ENCODE results near the gene CPNE5.

- no peak for TF ChIP-seq POLR2A (IDR thresholded peaks at IDR 0.05)
- TF ChIP-seq, protein P1, sequence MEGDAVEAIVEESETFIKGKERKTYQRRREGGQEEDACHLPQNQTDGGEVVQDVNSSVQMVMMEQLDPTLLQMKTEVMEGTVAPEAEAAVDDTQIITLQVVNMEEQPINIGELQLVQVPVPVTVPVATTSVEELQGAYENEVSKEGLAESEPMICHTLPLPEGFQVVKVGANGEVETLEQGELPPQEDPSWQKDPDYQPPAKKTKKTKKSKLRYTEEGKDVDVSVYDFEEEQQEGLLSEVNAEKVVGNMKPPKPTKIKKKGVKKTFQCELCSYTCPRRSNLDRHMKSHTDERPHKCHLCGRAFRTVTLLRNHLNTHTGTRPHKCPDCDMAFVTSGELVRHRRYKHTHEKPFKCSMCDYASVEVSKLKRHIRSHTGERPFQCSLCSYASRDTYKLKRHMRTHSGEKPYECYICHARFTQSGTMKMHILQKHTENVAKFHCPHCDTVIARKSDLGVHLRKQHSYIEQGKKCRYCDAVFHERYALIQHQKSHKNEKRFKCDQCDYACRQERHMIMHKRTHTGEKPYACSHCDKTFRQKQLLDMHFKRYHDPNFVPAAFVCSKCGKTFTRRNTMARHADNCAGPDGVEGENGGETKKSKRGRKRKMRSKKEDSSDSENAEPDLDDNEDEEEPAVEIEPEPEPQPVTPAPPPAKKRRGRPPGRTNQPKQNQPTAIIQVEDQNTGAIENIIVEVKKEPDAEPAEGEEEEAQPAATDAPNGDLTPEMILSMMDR (IDR thresholded peaks at IDR 0.05) = no peak
- TF ChIP-seq POLR2AphosphoS5 (IDR thresholded peaks at IDR 0.05; ENCODE audit: insufficient read depth in 1 of 2, low read depth in 1 of 2) = no peak
Observed at GRCh38 chr6:36720251-36721141, 118.7 kb downstream of the CPNE5 start.

Measured in vagina (tissue), 2 donors.